ENCODE measurements around the gene KANSL1. TPM values are rescaled to one million over a fixed set of nuclear protein-coding genes. Genes with fewer than 3 reads are reported as not detected.

Gene KANSL1
- total RNA-seq, 1 experiment from 2014 or later, result 83.0 TPM

DNA sequence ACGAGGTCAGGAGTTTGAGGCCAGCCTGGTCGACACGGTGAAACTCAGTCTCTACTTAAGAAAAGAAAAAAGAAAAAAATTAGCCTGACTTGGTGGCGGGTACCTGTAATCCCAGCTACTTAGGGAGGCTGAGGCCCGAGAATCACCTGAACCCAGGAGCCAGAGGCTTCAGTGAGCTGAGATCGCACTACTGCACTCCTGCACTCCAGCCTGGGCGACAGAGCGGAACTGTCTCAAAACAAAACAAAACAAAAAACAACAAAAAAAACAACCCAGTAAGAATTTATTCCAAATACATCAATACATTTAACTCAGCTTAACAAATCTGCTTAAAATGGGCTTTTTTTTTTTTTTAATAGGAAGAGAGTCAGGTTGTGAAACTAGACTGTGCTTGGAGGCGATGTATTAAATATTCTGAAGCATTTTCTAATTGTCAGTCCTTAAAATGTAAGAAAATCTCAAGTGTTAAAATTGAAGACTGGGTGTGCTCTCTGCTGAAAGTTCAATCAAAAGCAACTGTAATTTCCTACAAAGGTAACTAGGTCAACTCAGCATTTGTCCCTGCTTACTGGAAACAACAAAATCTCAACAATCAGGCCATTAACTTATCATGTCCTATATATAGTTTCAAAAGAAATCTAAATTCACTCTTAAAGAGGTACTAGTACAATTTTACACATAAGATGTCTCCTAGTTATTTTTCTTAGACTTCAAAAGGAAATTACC is 23.2 kb downstream of the KANSL1 start:
- Mint-ChIP-seq H3K4me1 (ENCODE audit: low read depth, unreplicated experiment) (peaks cover 30% of the 10 kb centered on the region), H3K27me3 (ENCODE audit: insufficient read depth, unreplicated experiment) (no peaks in the 10 kb centered on the region), H3K9me3 (ENCODE audit: unreplicated experiment) (no peaks in the 10 kb centered on the region), H3K27ac (ENCODE audit: unreplicated experiment) (no peak overlapping the region), H3K36me3 (ENCODE audit: insufficient read depth, unreplicated experiment) (peaks cover 63% of the 10 kb centered on the region), H3K4me3 (ENCODE audit: unreplicated experiment) (no peak overlapping the region)
- Histone ChIP-seq H3K4me3 (ENCODE audit: low read depth, low read length) (no peak overlapping the region), H3K9me3 (0 out of 2 replicates have a peak, but pooled peaks cover 2% of the 10 kb centered on the region), H3K27me3 (replicated peaks; ENCODE audit: control insufficient read depth, insufficient read depth, low read length) (no peaks in the 10 kb centered on the region), H3K4me1 (peaks cover 15% of the 10 kb centered on the region), H3K36me3 (ENCODE audit: control insufficient read depth, insufficient read depth, low read length) (peaks cover 3% of the 10 kb centered on the region; the same call in 1 of the 2 replicates)
- intact Hi-C loops (cut with micrococcal nuclease; ENCODE audit: unreplicated experiment), result no loop called here
- ChIA-PET POLR2A (no interaction called here), CTCF (interaction anchor here (0.7 kb wide), 1 partner anchor 18 kb away, joined by 3 read pairs; no protein-coding TSS in a partner anchor)
- DNase-seq, result no peak
- no TSS peak for BruUV-seq (replicated peaks)
- TF ChIP-seq, protein P1, sequence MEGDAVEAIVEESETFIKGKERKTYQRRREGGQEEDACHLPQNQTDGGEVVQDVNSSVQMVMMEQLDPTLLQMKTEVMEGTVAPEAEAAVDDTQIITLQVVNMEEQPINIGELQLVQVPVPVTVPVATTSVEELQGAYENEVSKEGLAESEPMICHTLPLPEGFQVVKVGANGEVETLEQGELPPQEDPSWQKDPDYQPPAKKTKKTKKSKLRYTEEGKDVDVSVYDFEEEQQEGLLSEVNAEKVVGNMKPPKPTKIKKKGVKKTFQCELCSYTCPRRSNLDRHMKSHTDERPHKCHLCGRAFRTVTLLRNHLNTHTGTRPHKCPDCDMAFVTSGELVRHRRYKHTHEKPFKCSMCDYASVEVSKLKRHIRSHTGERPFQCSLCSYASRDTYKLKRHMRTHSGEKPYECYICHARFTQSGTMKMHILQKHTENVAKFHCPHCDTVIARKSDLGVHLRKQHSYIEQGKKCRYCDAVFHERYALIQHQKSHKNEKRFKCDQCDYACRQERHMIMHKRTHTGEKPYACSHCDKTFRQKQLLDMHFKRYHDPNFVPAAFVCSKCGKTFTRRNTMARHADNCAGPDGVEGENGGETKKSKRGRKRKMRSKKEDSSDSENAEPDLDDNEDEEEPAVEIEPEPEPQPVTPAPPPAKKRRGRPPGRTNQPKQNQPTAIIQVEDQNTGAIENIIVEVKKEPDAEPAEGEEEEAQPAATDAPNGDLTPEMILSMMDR (IDR thresholded peaks at IDR 0.05; ENCODE audit: insufficient read depth in 1 of 2, low read depth in 1 of 2, low read length in 1 of 2, severe bottlenecking in 1 of 2, unreplicated experiment in 1 of 2), result no peak

DNA sequence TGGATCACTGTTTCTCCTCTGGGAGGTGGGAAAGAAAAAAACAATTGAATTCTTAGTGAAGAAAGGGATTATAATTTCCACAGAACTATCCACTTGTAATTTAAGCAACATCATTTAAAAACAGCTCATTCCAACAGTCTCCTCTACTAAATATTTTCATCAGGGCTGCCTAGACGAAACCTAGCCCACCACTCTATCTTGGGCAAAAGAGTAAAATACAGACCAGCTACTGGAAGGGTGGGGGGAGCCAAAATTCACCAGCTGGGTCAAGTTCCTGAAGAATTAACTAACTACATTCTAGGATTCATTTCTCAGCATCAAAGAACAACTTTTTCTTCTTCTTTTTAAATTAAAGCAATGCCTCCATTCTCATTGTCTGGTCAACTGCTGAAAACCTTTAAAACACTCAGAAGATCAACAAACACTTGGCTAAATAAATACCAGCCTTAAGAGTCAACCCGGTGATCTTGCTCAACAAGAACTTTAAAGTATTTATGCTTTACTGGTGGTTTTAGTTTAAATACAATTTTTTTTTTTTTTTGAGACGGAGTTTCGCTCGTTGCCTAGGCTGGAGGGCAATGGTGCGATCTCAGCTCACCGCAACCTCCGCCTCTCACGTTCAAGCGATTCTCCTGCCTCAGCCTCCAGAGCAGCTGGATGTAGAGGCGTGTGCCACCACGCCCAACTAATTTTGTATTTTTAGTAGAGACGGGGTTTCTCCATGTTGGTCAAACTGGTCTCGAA is 25.2 kb downstream of the KANSL1 start:
- POLR2A ChIA-PET, result no interaction called here
- peaks cover 3% of the 10 kb centered on the region; the same call in 1 of the 2 replicates for H3K36me3 ChIP-seq (ENCODE audit: control insufficient read depth, insufficient read depth, low read length)
- intact Hi-C loops (cut with micrococcal nuclease; ENCODE audit: unreplicated experiment), result no loop called here

GRCh38 chr17:46167267-46167666 is 26.0 kb downstream of the KANSL1 start:
- Mint-ChIP-seq H3K27me3 (ENCODE audit: insufficient read depth, unreplicated experiment) (no peaks in the 10 kb centered on the region), H3K36me3 (ENCODE audit: insufficient read depth, unreplicated experiment) (peaks cover 51% of the 10 kb centered on the region), H3K4me3 (ENCODE audit: unreplicated experiment) (no peak overlapping the region), H3K27ac (ENCODE audit: unreplicated experiment) (peak overlapping the region; percentile 71), H3K9me3 (ENCODE audit: unreplicated experiment) (no peaks in the 10 kb centered on the region), H3K4me1 (ENCODE audit: low read depth, unreplicated experiment) (peaks cover 38% of the 10 kb centered on the region)
- no peak overlapping the region for H3K4me3 ChIP-seq (ENCODE audit: low read depth, low read length)
- intact Hi-C loops (cut with micrococcal nuclease; ENCODE audit: unreplicated experiment), result no loop called here
- DNase-seq, result no peak
- H3K9me3 ChIP-seq, result 0 out of 2 replicates have a peak, but pooled peaks cover 2% of the 10 kb centered on the region
- H3K36me3 ChIP-seq (ENCODE audit: control insufficient read depth, insufficient read depth, low read length), result peaks cover 3% of the 10 kb centered on the region; the same call in 1 of the 2 replicates
- BruUV-seq (replicated peaks), result no TSS peak
- POLR2A ChIA-PET, result no interaction called here
- H3K27me3 ChIP-seq (replicated peaks; ENCODE audit: control insufficient read depth, insufficient read depth, low read length), result no peaks in the 10 kb centered on the region
- CTCF ChIA-PET, result interaction anchor here (1.1 kb wide), 2 partner anchors 26 to 58 kb away, joined by 3 to 6 read pairs; partner anchors contain the start of gene KANSL1
- TF ChIP-seq, protein P1 (IDR thresholded peaks at IDR 0.05; ENCODE audit: insufficient read depth in 1 of 2, low read depth in 1 of 2, low read length in 1 of 2, severe bottlenecking in 1 of 2, unreplicated experiment in 1 of 2), result no peak
- peaks cover 28% of the 10 kb centered on the region for H3K4me1 ChIP-seq

More for the DNA sequence above, 25.2 kb downstream of the KANSL1 start:
- Histone ChIP-seq H3K4me1 (peaks cover 26% of the 10 kb centered on the region), H3K9me3 (0 out of 2 replicates have a peak, but pooled peaks cover 2% of the 10 kb centered on the region), H3K27me3 (replicated peaks; ENCODE audit: control insufficient read depth, insufficient read depth, low read length) (no peaks in the 10 kb centered on the region), H3K4me3 (ENCODE audit: low read depth, low read length) (no peak overlapping the region)
- H3K4me1 Mint-ChIP-seq (ENCODE audit: low read depth, unreplicated experiment), result peaks cover 35% of the 10 kb centered on the region
- no peaks in the 10 kb centered on the region for H3K9me3 Mint-ChIP-seq (ENCODE audit: unreplicated experiment)
- peak in 1 of 2 experiments; percentile 11 for DNase-seq
- peaks cover 57% of the 10 kb centered on the region for H3K36me3 Mint-ChIP-seq (ENCODE audit: insufficient read depth, unreplicated experiment)
- no peak overlapping the region for H3K27ac Mint-ChIP-seq (ENCODE audit: unreplicated experiment)
- no TSS peak for BruUV-seq (replicated peaks)
- no peaks in the 10 kb centered on the region for H3K27me3 Mint-ChIP-seq (ENCODE audit: insufficient read depth, unreplicated experiment)
- TF ChIP-seq, protein P1 (IDR thresholded peaks at IDR 0.05; ENCODE audit: insufficient read depth in 1 of 2, low read depth in 1 of 2, low read length in 1 of 2, severe bottlenecking in 1 of 2, unreplicated experiment in 1 of 2), result no peak
- CTCF ChIA-PET, result interaction anchor here (1.1 kb wide), 2 partner anchors 25 to 59 kb away, joined by 3 to 6 read pairs; partner anchors contain the start of gene KANSL1
- H3K4me3 Mint-ChIP-seq (ENCODE audit: unreplicated experiment), result peak overlapping the region; percentile 10
